Measurements from ENCODE around the gene RNFT2. TPM values are rescaled to one million over a fixed set of nuclear protein-coding genes. Genes with fewer than 3 reads are reported as not detected.

The RNFT2 gene
- polyA plus RNA-seq, 1 donor from 2014 or later = 20.6 TPM

DNA sequence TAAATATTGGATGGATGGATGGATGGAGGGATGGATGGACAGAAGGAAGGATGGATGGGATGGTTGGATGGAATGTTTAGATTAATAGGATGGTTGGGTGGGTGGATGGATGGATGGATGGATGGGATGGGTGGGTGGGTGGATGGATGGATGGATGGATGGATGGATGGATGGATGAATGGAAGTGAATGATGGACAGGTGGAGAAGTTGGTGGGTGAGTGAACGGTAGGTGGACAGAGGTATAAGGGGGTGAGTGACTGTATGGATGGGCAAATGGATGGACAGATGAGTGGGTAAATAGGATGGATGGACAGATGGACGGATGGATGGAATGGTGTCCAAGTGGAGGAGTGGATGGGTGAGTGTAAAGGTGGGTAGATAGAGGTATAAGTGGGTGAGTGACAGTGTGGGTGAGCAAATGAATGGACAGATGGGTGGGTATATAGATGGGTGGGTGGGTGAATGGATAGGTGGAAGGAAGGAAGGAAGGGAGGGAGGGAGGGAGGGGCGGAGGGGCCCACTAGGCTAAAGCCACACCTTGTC, 101.2 kb downstream of the RNFT2 start:
- Histone ChIP-seq H4K20me1 (ENCODE audit: insufficient read depth) (no peaks in the 10 kb centered on the region), H3K27ac (ENCODE audit: low read length) (no peak overlapping the region)

DNA sequence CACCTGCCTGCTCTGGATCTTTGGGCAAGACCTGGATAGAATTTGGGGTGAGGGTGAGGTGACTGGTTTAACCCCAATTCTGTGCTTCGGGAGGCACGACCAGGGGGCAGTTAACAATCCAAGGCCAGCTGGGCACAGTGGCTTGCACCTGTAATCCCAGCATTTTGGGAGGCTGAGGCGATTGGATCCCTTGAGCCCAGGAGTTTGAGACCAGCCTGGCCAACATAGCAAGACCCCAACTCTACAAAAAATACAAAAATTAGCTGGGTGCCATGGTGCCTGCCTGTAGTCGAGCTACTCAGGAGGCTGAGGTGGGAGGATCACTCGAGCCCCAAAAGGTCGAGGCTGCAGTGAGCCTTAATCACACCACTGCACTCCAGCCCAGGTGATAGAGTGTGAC, 105.0 kb downstream of the RNFT2 start:
- no peaks in the 10 kb centered on the region for H4K20me1 ChIP-seq (ENCODE audit: insufficient read depth)
- H3F3A ChIP-seq (ENCODE audit: insufficient read depth, low read length, poor library complexity, severe bottlenecking) = no peaks in the 10 kb centered on the region
- TF ChIP-seq POLR2AphosphoS5 (IDR thresholded peaks at IDR 0.05) (no peak), EZH2 (IDR thresholded peaks at IDR 0.05; ENCODE audit: borderline replicate concordance, insufficient read depth, low read length, poor library complexity, severe bottlenecking) (no peak), EP300 (conservative IDR thresholded peaks at IDR 0.05; ENCODE audit: poor library complexity, severe bottlenecking) (no peak), SMC3 (conservative IDR thresholded peaks at IDR 0.05; ENCODE audit: poor library complexity) (no peak), TAF1 (IDR thresholded peaks at IDR 0.05; ENCODE audit: low read depth) (no peak), MXI1 (conservative IDR thresholded peaks at IDR 0.05; ENCODE audit: poor library complexity, severe bottlenecking) (no peak), RAD21 (conservative IDR thresholded peaks at IDR 0.05) (no peak)
- TF ChIP-seq, protein P1, sequence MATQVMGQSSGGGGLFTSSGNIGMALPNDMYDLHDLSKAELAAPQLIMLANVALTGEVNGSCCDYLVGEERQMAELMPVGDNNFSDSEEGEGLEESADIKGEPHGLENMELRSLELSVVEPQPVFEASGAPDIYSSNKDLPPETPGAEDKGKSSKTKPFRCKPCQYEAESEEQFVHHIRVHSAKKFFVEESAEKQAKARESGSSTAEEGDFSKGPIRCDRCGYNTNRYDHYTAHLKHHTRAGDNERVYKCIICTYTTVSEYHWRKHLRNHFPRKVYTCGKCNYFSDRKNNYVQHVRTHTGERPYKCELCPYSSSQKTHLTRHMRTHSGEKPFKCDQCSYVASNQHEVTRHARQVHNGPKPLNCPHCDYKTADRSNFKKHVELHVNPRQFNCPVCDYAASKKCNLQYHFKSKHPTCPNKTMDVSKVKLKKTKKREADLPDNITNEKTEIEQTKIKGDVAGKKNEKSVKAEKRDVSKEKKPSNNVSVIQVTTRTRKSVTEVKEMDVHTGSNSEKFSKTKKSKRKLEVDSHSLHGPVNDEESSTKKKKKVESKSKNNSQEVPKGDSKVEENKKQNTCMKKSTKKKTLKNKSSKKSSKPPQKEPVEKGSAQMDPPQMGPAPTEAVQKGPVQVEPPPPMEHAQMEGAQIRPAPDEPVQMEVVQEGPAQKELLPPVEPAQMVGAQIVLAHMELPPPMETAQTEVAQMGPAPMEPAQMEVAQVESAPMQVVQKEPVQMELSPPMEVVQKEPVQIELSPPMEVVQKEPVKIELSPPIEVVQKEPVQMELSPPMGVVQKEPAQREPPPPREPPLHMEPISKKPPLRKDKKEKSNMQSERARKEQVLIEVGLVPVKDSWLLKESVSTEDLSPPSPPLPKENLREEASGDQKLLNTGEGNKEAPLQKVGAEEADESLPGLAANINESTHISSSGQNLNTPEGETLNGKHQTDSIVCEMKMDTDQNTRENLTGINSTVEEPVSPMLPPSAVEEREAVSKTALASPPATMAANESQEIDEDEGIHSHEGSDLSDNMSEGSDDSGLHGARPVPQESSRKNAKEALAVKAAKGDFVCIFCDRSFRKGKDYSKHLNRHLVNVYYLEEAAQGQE (IDR thresholded peaks at IDR 0.05; ENCODE audit: borderline replicate concordance) = no peak
- TF ChIP-seq, protein P2, sequence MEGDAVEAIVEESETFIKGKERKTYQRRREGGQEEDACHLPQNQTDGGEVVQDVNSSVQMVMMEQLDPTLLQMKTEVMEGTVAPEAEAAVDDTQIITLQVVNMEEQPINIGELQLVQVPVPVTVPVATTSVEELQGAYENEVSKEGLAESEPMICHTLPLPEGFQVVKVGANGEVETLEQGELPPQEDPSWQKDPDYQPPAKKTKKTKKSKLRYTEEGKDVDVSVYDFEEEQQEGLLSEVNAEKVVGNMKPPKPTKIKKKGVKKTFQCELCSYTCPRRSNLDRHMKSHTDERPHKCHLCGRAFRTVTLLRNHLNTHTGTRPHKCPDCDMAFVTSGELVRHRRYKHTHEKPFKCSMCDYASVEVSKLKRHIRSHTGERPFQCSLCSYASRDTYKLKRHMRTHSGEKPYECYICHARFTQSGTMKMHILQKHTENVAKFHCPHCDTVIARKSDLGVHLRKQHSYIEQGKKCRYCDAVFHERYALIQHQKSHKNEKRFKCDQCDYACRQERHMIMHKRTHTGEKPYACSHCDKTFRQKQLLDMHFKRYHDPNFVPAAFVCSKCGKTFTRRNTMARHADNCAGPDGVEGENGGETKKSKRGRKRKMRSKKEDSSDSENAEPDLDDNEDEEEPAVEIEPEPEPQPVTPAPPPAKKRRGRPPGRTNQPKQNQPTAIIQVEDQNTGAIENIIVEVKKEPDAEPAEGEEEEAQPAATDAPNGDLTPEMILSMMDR (IDR thresholded peaks at IDR 0.05; ENCODE audit: poor library complexity, severe bottlenecking) = no peak
- H3K4me2 ChIP-seq (ENCODE audit: low read length) = no peak overlapping the region
- no peak overlapping the region for H3K27ac ChIP-seq (ENCODE audit: low read length)
- no peak overlapping the region for H2AFZ ChIP-seq (ENCODE audit: low read depth, low read length)
- H3K36me3 ChIP-seq (ENCODE audit: insufficient read depth, low read length) = no peaks in the 10 kb centered on the region
- H3K9ac ChIP-seq (ENCODE audit: low read length) = no peak overlapping the region
- H3K9me3 ChIP-seq (ENCODE audit: low read length) = no peaks in the 10 kb centered on the region
- H3K79me2 ChIP-seq (replicated peaks; ENCODE audit: insufficient read depth, low read length) = no peaks in the 10 kb centered on the region
- no peaks in the 10 kb centered on the region for H3K9me2 ChIP-seq (ENCODE audit: insufficient read depth, low read length)
- H3K27me3 ChIP-seq (ENCODE audit: insufficient read depth, low read depth, low read length) = no peaks in the 10 kb centered on the region
- no peak overlapping the region for H3K4me3 ChIP-seq (ENCODE audit: low read length)

More for the DNA sequence above, 101.2 kb downstream of the RNFT2 start:
- Histone ChIP-seq H3K27me3 (ENCODE audit: insufficient read depth, low read depth, low read length) (no peaks in the 10 kb centered on the region), H3F3A (ENCODE audit: insufficient read depth, low read length, poor library complexity, severe bottlenecking) (no peaks in the 10 kb centered on the region), H3K4me2 (ENCODE audit: low read length) (no peak overlapping the region), H3K4me3 (ENCODE audit: low read length) (no peak overlapping the region), H2AFZ (ENCODE audit: low read depth, low read length) (no peak overlapping the region), H3K9me2 (ENCODE audit: insufficient read depth, low read length) (no peaks in the 10 kb centered on the region), H3K9ac (ENCODE audit: low read length) (no peak overlapping the region), H3K9me3 (ENCODE audit: low read length) (no peaks in the 10 kb centered on the region), H3K79me2 (replicated peaks; ENCODE audit: insufficient read depth, low read length) (no peaks in the 10 kb centered on the region), H3K36me3 (ENCODE audit: insufficient read depth, low read length) (peaks cover 7% of the 10 kb centered on the region)
- TF ChIP-seq POLR2AphosphoS5 (IDR thresholded peaks at IDR 0.05) (no peak), SMC3 (conservative IDR thresholded peaks at IDR 0.05; ENCODE audit: poor library complexity) (no peak), TAF1 (IDR thresholded peaks at IDR 0.05; ENCODE audit: low read depth) (no peak), EZH2 (IDR thresholded peaks at IDR 0.05; ENCODE audit: borderline replicate concordance, insufficient read depth, low read length, poor library complexity, severe bottlenecking) (no peak), EP300 (conservative IDR thresholded peaks at IDR 0.05; ENCODE audit: poor library complexity, severe bottlenecking) (no peak), RAD21 (conservative IDR thresholded peaks at IDR 0.05) (no peak)
- TF ChIP-seq, protein P2 (IDR thresholded peaks at IDR 0.05; ENCODE audit: poor library complexity, severe bottlenecking) = no peak
- TF ChIP-seq, protein P1 (IDR thresholded peaks at IDR 0.05; ENCODE audit: borderline replicate concordance) = no peak

Measured in neural cell (in vitro differentiated cells).